ENCODE data around the gene TTC17. TPM values are rescaled to one million over a fixed set of nuclear protein-coding genes. Genes with fewer than 3 reads are reported as not detected.

TTC17 gene
- polyA plus RNA-seq, 5 donors: 124 to 228 (median 187) TPM

GRCh38 chr11:43532041-43532440, 173.3 kb downstream of the TTC17 start:
- no peak for DNase-seq

GRCh38 chr11:43537833-43538615, 179.3 kb downstream of the TTC17 start:
- no peak for DNase-seq

- no peak for DNase-seq
Observed at GRCh38 chr11:43541993-43542392, 183.3 kb downstream of the TTC17 start.

GRCh38 chr11:43542750-43543712, 184.3 kb downstream of the TTC17 start:
- no peak for DNase-seq

Other genes with a start within 250 kb of the TTC17 start
- 100 to 1,000 TPM in 4 of 5 donors, 10 to 100 TPM in 1; 81.1 to 122 (median 112) TPM for gene API5, start 46.9 kb upstream of the TTC17 start, polyA plus RNA-seq (ENCODE audit: insufficient read depth in 1 of 5, insufficient read length in 5 of 5, low replicate concordance in 1 of 5)

Measured in right lung (tissue), 5 donors.